Hepatocyte (in vitro differentiated cells): ENCODE data around the gene UVRAG. TPM values are rescaled to one million over a fixed set of nuclear protein-coding genes. Genes with fewer than 3 reads are reported as not detected.
A peak's percentile ranks its signal among the peaks of the same experiment; 100 is the strongest.

ENCODE experiments used
- DNase-seq: peaks from one replicate; pipeline ENCODE4 v3.0.0-alpha.2; 2016; ENCODE audit warnings: low spot score
- H2AFZ ChIP-seq: fragments of 200-600 bp; sonication (generic); 2 replicates; pipeline ENCODE4 v1.6.0; 2016; ENCODE audit warnings: antibody characterized with exemption, mild to moderate bottlenecking
- H3K27ac ChIP-seq: fragments of 200-600 bp; sonication (generic); 2 replicates; pipeline ENCODE4 v1.5.1; 2016; ENCODE audit warnings: mild to moderate bottlenecking
- H3K27me3 ChIP-seq: fragments of 200-600 bp; sonication (generic); 2 replicates; pipeline ENCODE4 v1.6.1; 2016
- H3K36me3 ChIP-seq: fragments of 200-600 bp; sonication (generic); replicated peaks from 2 replicates; pipeline ENCODE4 v1.5.1; 2016; ENCODE audit warnings: low read depth; ENCODE audit not compliant: insufficient read depth
- H3K4me1 ChIP-seq: fragments of 200-600 bp; sonication (generic); 2 replicates; pipeline ENCODE4 v1.5.1; 2016; ENCODE audit warnings: mild to moderate bottlenecking, moderate library complexity; ENCODE audit not compliant: insufficient read depth
- H3K4me2 ChIP-seq: fragments of 200-600 bp; sonication (generic); 2 replicates; pipeline ENCODE4 v1.6.0; 2016
- H3K4me3 ChIP-seq: fragments of 200-600 bp; sonication (generic); 2 replicates; pipeline ENCODE4 v1.5.1; 2016; ENCODE audit warnings: mild to moderate bottlenecking
- H3K79me2 ChIP-seq: fragments of 200-600 bp; sonication (generic); 2 replicates; pipeline ENCODE4 v1.6.0; 2017; ENCODE audit warnings: mild to moderate bottlenecking
- H3K9me2 ChIP-seq: fragments of 200-600 bp; sonication (generic); replicated peaks from 2 replicates; pipeline ENCODE4 v1.6.0; 2017; ENCODE audit warnings: mild to moderate bottlenecking; ENCODE audit not compliant: insufficient read depth
- H3K9me3 ChIP-seq: fragments of 200-600 bp; sonication (generic); 2 replicates; pipeline ENCODE4 v1.5.1; 2016; ENCODE audit warnings: low read depth, mild to moderate bottlenecking
- H4K20me1 ChIP-seq: fragments of 200-600 bp; sonication (generic); 2 replicates; pipeline ENCODE4 v1.6.0; 2016; ENCODE audit warnings: mild to moderate bottlenecking; ENCODE audit not compliant: insufficient read depth, poor library complexity, severe bottlenecking
- EZH2 ChIP-seq: fragments of 200-600 bp; sonication (generic); IDR thresholded peaks from 2 replicates; pipeline ENCODE4 v1.6.1; 2016; ENCODE audit warnings: antibody characterized with exemption, mild to moderate bottlenecking, borderline replicate concordance
- EZH2phosphoT487 ChIP-seq: fragments of 200-600 bp; sonication (generic); IDR thresholded peaks from one replicate; pipeline ENCODE4 v1.6.1; 2018; ENCODE audit warnings: antibody characterized with exemption, mild to moderate bottlenecking, low read depth, moderate library complexity; ENCODE audit not compliant: unreplicated experiment, severe bottlenecking
- WGBS: methylation state at CpG from one replicate; pipeline ENCODE4 v1.1.6; 2016; ENCODE audit warnings: low lambda C conversion rate; ENCODE audit errors: missing lambda C conversion rate; 5-methylcytosine and 5-hydroxymethylcytosine counted together
- polyA plus RNA-seq: library from polyadenylated mRNA; unstranded; fragments of >200 nt; fragmentation: Nextera tagmentation; extraction: Ambion mirVana; gene quantifications from 2 replicates; pipeline ENCODE4 v1.2.1, GENCODE V29; 2016
- total RNA-seq: library from RNA; depleted of rRNA; stranded (reverse); fragments of >200 nt; gene quantifications from 2 replicates; pipeline ENCODE4 v1.2.3, GENCODE V29; 2014
- TF ChIP-seq, protein P1 (sequence below): fragments of 200-600 bp; sonication (generic); IDR thresholded peaks from 2 replicates; pipeline ENCODE4 v1.5.1; 2016; ENCODE audit warnings: antibody characterized with exemption, mild to moderate bottlenecking; ENCODE audit not compliant: poor library complexity

UVRAG gene
- total and polyA plus RNA-seq, 2 experiments from 2014 or later: 15.3 to 36.5 TPM

DNA sequence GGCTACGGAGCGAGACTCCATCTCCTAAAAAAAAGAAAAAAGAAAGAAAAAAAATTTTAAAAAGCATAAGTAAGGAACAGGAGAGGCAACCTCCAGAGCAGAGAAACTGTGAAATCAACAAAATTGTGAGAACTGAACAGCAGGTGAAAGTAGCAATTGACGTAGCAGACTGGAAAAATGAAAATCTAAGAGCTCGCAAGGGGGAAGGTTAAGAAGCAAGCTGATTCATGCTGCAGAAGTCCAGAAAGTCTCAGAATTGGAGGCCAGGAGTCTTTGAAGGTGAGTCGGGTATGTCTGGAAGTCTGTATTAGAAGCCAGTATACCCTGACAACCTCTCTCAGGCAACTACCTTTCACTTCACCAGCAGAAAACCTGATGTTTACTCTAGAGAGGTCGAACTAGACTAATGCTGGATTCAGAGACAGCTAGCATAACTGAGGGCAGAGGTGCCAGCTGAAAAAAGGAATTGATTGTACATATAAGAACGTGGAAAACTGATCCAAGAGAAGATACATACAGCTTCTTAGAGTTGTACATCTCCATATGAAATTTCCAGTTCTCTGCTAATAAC lies 229.8 kb downstream of the UVRAG start:
- Histone ChIP-seq H3K4me3 (no peak overlapping the region), H4K20me1 (no peaks in the 10 kb centered on the region), H3K27me3 (no peaks in the 10 kb centered on the region), H3K36me3 (no peaks in the 10 kb centered on the region), H3K79me2 (no peaks in the 10 kb centered on the region), H3K9me2 (no peaks in the 10 kb centered on the region), H2AFZ (no peak overlapping the region), H3K27ac (peak overlapping the region; percentile 3), H3K9me3 (no peaks in the 10 kb centered on the region), H3K4me1 (peaks cover 35% of the 10 kb centered on the region), H3K4me2 (peak overlapping the region; percentile 31)
- TF ChIP-seq, protein P1, sequence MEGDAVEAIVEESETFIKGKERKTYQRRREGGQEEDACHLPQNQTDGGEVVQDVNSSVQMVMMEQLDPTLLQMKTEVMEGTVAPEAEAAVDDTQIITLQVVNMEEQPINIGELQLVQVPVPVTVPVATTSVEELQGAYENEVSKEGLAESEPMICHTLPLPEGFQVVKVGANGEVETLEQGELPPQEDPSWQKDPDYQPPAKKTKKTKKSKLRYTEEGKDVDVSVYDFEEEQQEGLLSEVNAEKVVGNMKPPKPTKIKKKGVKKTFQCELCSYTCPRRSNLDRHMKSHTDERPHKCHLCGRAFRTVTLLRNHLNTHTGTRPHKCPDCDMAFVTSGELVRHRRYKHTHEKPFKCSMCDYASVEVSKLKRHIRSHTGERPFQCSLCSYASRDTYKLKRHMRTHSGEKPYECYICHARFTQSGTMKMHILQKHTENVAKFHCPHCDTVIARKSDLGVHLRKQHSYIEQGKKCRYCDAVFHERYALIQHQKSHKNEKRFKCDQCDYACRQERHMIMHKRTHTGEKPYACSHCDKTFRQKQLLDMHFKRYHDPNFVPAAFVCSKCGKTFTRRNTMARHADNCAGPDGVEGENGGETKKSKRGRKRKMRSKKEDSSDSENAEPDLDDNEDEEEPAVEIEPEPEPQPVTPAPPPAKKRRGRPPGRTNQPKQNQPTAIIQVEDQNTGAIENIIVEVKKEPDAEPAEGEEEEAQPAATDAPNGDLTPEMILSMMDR: no peak
- TF ChIP-seq EZH2 (no peak), EZH2phosphoT487 (no peak)
- WGBS: 69% methylated on average over 7 of the region's 7 CpGs
- no peak for DNase-seq

DNA sequence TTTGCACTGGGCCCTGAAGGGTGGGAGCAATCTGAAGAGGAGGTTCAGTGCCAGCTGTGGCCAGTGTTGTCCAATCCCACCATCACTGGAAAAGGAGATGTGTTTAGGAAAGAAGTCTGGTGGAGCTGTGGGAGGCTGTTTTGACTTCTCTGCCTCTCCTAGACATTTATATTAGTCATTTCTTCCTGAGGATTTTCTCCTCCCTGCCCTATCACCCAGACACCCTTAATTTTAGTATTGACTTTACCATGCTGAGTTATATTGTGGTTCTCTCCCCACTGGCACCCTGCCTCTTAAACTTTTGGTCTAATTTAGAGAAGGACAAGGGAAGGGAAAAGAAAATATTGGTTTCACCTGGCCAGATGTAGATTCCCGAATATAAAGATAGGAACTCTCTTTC lies 232.2 kb downstream of the UVRAG start:
- no peaks in the 10 kb centered on the region for H3K27me3 ChIP-seq
- no peak overlapping the region for H3K27ac ChIP-seq
- H3K4me2 ChIP-seq: no peak overlapping the region
- H3K79me2 ChIP-seq: no peaks in the 10 kb centered on the region
- no peaks in the 10 kb centered on the region for H3K36me3 ChIP-seq
- 77% methylated on average over 1 of the region's 1 CpG for WGBS
- TF ChIP-seq, protein P1: no peak
- TF ChIP-seq EZH2phosphoT487 (no peak), EZH2 (no peak)
- H3K4me1 ChIP-seq: peaks cover 35% of the 10 kb centered on the region
- no peak for DNase-seq
- H3K9me3 ChIP-seq: no peaks in the 10 kb centered on the region
- H3K4me3 ChIP-seq: no peak overlapping the region
- no peaks in the 10 kb centered on the region for H3K9me2 ChIP-seq
- no peaks in the 10 kb centered on the region for H4K20me1 ChIP-seq
- no peak overlapping the region for H2AFZ ChIP-seq

DNA sequence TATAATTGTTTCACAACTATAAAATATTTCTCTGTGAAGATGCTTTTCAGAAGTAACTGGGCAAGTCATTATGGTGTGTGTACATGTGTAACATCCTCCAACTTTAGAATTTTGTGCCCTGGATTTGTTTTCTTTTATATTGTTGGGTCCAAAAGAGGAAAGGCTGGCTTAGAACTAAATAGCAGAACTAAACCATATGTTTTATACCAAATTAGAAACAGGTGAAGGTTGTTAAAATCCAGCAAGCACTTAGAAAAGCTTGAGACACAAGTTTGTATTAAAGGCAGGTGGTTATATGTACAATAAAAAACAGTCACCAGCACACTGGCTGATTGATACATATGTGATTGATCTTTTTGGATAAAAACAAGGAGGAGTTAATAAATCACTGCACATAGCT lies 232.8 kb downstream of the UVRAG start:
- Histone ChIP-seq H3K4me1 (peaks cover 35% of the 10 kb centered on the region), H3K9me2 (no peaks in the 10 kb centered on the region), H3K27me3 (no peaks in the 10 kb centered on the region), H2AFZ (no peak overlapping the region), H3K27ac (peak overlapping the region; percentile 6), H3K9me3 (no peaks in the 10 kb centered on the region), H3K4me2 (no peak overlapping the region), H3K79me2 (no peaks in the 10 kb centered on the region), H3K4me3 (no peak overlapping the region), H4K20me1 (no peaks in the 10 kb centered on the region), H3K36me3 (no peaks in the 10 kb centered on the region)
- TF ChIP-seq EZH2phosphoT487: no peak
- TF ChIP-seq, protein P1: no peak
- no peak for TF ChIP-seq EZH2
- DNase-seq: no peak
